DLD1 (cell line): ENCODE results near the gene CCDC85A.
"Not testable (repeated sequence)": the region's sequence is repeated elsewhere in the genome, so short reads cannot be mapped to it uniquely, and the experiment has no call there.

Experiments
- in situ Hi-C: cut with HindIII; loops from 2 replicates; pipeline ENCODE4 v1.10.0; 2017; ENCODE audit warnings: low sequenced_read_pairs

Gene CCDC85A

DNA sequence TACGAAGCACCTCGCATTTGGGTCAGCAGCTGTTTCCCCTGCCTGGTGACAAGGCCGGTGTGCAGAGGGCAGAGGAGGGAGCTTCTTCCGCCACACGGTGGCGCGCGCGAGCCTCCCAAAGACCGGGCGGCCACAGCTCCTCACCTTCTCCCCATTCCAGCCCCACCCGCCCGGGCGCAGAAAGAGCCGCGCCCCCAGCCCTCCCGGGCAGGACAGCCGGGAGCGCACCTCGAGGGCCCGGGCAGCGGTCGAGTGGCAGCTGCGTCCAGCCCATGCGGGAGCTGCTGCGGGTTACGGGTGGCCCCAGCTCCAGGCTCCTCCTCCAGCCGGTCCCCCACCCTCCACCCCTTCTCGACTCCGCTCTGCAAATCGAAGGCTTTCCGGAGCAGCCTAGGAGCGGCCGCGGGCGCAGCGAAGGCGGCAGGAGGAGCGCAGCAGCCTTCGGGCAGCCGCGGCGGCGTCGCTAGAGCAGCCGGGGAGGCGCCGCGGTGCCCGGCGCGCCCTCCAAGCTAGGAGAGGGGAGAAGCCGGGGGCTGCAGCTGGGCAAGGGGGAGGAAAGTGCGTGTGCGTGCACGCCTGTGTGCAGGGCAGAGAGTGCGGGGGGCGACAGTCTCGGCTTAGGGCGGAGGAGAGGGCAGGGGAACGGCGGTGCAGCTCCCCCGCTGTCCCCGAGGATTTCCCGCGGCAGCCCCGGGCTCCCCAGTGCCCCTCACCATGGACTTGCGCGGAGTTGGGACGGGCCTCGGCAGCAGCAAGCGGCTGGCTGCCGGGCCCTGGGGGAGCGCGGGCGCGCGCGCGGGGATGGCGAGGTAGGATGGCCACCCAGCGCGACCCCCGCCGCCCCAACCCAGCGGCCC is at the start of gene CCDC85A:
TSS of gene CCDC85A (plus strand) at position 348 of the 857 bp plus-strand sequence. CDS start 635 bp downstream, outside the sequence.
- in situ Hi-C loops = no loop called here

DNA sequence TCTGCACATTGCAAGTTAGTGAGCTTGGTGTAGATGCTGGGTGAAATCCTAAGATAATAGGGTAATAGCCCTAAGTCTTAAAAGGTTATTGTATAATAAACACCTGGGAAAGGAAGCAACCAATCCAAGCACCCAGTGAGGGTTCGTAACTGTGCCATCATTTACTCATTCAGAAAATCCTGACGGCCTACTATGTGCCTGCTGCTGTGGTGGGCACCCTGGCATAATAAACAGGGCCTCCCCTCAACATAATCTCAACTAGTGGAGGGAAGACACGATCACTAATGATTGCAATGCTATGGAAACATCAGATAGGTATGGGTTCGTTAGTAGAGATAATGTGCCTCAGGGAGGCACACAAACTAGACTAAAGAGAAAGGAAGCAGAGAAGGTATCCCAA is 48.9 kb upstream of the CCDC85A start:
- in situ Hi-C loops = no loop called here

DNA sequence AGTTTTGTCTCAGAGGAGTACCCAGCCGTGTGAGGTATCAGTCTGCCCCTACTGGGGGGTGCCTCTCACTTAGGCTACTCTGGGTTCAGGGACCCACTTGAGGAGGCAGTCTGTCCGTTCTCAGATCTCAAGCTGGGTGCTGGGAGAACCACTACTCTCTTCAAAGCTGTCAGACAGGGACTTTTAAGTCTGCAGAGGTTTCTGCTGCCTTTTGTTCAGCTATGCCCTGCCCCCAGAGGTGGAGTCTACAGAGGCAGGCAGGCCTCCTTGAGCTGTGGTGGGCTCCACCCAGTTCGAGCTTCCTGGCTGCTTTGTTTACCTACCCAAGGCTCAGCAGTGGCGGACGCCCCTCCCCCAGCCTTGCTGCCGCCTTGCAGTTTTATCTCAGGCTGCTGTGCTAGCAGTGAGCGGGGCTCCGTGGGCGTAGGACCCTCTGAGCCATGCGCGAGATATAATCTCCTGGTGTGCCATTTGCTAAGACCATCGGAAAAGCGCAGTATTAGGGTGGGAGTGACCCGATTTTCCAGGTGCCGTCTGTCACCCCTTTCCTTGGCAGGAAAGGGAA is 41.2 kb upstream of the CCDC85A start:
- in situ Hi-C loops = not testable (repeated sequence)

DNA sequence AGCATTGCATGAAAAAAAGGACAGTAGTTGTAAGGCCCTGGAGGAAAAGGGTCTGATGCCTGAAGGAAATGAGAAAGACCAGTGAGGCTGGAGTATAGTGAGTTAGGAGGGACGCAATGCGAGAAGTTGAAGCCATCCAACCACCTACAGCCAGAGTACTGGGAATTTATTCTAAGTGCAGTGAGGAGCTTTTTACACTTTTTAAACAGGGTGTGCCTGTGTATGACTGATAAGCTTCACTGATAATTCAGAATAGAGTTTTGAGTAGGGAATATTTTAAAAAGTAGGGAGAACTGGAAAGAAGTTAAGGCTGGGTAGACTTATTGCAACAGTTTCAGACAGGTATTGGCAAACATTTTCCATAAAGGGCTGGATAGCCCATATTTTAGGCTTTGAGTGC is 35.9 kb upstream of the CCDC85A start:
- in situ Hi-C loops = no loop called here

DNA sequence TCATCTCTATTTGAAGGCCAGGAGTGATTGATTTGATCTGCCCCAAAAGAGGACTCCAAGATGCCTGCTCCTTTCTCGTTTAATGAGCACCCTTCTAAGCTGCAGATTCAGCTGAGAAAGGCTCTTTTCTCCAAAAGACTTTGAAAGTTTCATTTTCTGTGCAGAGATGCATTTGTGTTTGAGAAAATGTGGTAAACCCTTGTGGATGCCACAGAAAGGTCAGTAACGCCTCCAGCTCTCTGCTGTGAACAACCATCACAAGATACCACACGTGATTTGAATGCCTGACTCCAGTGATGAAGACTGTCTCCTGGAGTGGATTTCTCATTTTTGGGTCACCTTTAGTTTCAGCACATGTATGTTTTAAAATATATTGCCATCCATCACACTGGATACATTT is 35.0 kb upstream of the CCDC85A start:
- in situ Hi-C loops = no loop called here

DNA sequence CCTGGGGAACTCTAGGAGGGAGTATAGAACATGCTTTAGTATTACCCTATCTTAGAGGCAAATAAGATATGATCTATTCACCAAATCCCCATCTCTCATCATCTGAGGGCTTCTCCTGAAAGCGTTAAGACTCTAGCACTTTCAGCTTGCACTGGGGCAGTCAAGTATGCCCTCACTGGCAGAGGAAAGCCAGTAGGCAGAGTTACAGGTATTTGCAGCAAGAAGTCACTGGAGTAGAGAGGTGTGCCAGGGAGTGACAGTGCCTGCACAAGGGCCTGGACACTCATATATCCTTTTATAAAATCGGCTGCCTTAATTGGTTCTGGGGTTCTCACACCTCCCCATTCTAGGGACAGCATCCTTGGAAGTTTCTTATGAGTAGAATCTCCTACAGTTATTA is 31.9 kb upstream of the CCDC85A start:
- in situ Hi-C loops = no loop called here

DNA sequence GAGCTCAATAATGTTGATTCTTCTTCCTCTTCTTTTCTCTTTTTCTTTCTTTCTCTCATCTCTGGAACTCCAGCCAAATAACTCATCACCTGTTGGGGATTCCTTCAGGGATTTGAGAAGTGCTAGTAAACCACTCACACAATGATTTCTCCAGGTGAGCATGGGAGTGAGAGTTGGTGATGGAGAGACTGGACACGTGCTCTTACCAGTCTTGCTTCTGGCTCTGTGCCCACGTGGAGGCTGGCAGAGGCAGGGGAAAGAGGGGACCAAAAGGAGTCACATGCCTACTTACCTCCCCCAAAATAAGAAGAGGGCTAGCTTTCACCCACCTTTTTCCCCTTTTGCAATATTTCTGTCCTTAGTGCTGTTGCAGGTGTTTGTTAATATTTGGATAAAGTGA is 28.6 kb upstream of the CCDC85A start:
- in situ Hi-C loops = loop anchor here (5.0 kb wide), 1 partner anchor 33 kb away; no protein-coding TSS in a partner anchor

DNA sequence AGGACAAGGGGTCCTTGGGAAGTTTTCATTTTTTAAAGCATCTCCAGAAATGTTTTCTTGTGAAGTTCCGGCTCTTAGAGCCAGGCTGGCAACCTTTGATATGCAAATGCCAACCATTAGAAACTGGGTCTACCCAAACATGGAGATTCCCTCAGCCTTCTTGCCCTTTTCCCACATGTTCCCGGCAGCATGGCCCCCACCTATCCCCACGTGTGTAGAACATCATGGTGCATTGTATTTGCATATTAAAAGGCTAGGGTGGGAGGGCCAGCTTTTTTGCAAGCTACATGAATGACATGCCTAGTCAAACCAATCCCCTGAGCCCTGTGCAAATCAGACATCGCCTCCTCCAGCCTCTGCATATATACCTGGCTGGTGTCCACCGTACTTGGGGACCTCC is 23.9 kb upstream of the CCDC85A start:
- in situ Hi-C loops = loop anchor here (5.0 kb wide), 1 partner anchor 38 kb away; no protein-coding TSS in a partner anchor

DNA sequence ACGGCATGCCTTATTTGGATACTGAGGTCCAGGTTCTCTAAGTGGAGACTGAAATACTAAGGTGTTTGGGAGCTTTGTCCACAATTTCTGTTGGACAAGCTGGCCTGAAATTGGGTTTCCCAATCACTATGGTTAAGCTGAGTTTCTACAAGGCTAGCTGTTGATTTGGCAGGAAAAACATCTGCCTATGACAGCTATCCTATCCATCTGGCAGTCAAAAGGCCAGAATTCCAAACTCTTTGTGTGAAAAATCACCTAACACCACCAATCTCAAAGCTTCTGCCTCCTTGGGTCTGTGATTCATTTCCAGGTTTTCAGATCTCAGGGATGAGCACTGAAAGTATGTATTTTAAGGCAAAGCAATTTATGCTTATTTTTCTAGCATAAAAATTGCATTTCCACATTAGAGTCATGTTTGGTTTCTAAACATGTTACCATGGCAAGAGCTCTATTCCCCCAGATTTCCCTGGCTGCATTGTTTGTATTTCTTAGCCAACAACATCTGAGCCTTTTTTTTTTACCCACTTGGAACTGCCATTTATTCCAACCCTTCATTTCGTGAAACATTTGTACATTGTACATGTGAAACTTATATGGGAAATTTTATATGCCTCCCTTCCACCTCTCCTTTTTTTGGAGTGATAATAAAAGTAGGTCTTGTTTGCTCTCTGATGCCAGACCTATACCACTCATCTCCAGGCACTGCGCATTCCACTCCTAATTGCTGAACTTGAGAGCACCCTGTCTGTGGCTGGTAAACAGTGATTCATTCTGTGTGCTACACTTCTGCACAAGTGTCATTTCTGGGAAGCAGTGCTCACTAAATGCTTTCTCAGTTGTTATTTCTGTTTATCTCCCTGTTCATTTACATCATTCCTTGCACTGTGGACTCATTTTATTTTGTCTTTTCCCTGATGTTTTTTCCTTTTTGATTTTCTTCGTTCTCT is 15.9 kb upstream of the CCDC85A start:
- in situ Hi-C loops = no loop called here

DNA sequence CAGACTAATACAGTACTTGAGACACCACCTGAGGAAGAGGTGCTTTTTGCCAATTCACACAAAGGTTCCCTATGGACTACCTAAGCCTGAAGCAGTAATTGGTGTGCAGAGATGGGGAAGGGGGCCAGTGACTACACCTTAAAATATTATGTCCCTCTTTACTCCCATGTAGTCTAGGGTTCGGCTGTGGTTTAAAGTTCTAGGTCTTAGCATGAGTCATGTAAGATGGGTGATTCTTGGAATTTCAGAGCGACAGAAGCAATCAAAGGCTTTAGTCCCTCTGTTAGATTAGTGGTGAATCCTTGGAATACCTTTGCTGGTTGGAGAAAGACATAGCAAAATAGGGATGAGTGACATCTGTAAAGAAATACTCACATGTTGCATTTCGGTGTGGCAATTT is 14.3 kb upstream of the CCDC85A start:
- in situ Hi-C loops = no loop called here

DNA sequence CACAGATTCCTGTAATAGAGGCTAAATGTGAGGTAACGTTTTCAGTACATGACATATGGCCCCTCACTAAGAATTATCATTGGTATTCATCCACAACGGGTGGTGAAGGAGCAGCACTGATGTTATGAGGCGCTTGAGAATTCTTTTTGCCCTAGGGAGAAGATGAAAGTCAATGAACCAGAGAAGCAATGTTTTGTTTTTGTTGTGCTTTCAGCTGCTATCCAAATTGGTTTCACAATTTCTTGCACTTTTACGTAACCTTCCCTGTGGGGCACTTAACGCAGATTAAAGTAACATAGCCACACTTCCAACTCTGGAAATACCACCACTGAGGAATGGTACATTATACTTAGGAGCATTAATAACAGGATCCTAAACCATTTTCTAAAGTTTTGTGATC is 13.3 kb upstream of the CCDC85A start:
- in situ Hi-C loops = no loop called here

DNA sequence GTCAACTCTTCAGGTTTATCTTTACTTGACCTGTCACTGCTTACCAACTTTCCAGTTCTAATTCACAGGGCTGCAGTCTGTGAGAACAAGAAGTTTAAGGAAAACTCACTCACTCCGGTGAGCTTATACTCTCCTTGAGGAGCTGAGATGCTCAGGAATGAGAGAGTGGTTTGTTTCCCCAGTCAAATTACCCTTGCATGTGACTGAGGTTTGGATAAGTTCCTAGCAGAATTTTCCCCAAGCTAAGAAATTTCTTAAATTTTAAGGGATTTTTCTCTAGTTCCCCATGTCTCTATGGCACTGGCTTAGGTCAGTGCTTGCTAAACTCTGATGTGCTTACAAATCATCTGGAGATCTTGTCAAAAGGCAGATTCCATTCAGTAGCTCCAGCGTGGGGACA is 12.8 kb upstream of the CCDC85A start:
- in situ Hi-C loops = no loop called here

DNA sequence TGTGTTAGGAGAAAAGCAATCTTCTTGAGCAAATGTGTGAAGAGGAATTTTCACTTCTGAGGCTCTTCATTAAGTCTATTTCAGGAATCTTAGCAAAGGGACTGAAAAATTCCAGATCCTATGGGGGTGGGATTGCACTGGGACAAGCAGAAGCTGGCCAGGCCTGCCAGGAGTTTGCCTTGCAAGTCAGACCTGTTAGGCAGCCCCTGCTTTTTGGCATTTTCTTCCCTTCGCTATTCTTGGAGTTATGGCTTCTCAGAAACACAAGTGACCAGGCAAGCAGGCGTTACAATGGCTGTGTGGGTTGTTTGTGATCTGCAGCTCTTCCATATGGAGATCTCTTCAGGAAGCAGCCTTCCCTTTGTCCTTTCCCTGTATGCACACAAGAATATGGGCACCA is 8.0 kb upstream of the CCDC85A start:
- in situ Hi-C loops = no loop called here

DNA sequence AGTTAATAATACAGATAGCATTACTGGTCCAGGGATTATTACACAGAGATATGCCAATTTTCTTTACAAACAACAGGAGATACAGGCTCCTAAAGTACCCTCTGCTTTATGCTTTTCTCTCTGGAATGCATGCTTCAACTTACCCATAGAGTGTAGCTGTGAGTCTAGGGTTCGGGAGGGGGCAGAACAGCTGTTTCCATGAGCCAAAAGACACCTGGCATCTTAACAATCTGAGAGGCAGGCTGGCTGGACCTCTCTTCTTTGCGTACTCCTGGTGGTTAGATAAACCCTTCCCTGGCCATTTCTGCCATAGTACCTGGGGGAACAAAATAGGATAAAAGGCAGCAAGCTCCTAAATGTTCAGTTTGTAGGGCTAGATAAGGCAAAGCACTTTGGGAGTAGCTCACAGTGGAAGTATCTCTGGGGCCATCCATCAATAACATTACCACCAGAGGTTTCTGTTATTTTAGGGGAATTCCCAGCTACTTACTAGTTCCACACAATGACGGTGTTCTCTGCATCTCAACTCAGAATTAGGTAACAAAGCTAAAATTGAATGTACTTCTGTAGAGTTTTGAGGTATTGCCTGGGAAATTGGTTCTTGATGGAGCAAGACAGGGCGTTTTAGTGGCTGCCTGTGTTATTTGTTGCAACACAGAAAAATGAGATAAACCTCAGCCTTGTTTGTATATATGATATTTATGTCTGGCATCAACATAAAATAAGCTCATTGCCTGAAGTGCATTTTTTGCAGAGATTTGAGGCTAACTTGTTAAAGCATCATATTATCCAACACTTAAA is 6.2 kb upstream of the CCDC85A start:
- in situ Hi-C loops = no loop called here

DNA sequence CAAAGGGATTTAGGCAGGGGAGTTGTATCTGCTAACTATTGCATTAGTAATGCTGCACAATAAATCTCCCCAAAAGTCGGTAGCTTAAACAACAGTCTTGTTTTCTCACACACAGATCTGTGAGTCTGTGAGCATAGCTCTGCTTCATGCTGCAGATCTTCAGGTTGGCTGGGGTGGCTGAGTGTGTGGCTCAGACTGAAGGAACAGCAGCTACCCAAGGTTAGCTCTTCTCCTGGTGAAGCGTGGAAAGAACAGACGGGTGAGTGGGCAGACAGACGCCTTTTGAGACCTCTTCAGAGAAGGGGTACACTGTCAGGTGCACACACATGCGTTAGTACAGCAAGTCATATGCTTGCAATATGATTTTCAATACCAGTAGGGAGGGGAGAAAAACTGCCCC is 3.9 kb upstream of the CCDC85A start:
- in situ Hi-C loops = no loop called here

DNA sequence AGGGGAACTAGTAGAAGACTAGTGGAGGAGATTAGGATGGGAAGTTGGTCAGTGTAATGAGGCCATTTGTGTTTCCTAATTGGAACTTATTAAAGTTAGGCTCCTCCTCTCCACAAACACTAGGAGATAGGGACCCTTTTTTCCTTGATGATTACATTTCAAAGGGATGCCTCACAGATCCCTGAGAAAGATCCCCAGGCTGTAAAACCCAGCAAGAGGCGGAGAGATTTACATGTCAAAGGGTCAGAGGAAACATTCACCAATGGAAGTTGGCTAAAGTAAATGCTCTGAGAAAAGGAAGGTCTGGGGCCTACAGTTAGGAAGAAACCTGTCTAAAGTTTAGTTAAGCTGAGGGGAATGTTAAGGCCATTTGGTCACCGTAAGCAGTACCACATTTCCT is 1.4 kb upstream of the CCDC85A start:
- in situ Hi-C loops = no loop called here

DNA sequence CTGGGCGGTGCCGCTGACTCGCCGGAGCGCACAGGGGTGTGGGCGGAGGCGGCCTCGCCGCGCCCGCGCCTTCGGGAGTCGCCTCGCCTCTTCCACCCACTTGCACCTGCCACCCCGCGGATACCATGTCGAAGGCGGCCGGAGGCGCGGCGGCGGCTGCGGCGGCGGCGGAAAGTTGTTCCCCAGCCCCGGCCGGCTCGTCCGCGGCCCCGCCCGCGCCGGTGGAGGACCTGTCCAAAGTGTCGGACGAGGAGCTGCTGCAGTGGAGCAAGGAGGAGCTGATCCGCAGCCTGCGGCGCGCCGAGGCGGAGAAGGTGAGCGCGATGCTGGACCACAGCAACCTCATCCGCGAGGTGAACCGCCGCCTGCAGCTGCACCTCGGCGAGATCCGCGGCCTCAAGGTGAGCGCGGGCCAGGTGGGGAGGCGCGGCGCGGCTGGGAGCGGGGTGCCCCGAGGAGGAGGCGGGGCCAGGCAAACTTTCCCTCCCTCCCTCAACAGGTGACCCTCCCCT is 766 bp downstream of the CCDC85A start:
- in situ Hi-C loops = no loop called here

DNA sequence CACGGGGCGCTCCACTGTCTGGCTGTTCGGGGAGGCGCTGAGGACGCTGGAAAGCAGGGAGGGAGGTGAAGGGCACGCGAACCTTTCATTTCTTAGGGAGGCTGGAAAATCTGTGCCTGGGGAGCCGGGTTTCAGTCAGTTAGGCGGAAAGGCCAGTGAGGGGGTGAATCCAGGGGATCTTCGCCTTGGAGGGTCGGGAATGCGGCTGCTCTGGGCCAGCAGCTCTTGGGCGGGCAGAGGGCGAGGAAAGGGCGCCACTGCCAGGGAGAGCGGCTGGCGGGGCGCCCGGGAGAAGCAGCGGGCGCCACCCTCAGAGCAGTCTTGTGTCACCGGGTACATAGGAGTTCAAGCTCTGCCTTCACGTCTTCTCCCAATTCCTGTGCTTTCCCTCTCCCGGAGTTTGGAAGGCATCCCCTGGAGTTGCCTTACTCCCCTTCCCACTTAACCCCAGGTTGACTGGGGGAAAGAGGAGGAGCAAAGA is 1.4 kb downstream of the CCDC85A start:
- in situ Hi-C loops = no loop called here

DNA sequence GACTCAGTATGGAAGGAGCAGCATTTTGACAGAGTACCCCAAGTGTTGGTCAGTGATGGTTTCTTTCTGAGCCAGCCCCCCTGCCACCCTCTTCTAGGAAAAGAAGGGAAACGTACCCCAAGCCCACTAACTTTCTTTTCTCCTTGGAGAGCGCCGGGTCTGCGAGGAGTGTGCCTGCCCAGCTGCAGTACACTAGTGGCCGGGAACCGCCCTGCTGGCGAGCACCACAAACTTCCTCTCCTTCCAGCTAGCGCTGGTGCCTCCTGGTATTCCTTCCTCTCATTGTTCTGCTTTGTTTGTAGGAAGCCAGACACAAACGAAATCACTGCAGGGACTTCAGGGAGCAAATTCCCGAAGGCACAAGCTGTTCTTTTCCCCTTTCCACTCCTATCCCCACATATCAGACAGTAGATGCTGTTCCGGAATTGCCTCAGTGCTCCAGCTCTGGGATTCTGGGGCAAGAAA is 1.8 kb downstream of the CCDC85A start:
- in situ Hi-C loops = no loop called here

DNA sequence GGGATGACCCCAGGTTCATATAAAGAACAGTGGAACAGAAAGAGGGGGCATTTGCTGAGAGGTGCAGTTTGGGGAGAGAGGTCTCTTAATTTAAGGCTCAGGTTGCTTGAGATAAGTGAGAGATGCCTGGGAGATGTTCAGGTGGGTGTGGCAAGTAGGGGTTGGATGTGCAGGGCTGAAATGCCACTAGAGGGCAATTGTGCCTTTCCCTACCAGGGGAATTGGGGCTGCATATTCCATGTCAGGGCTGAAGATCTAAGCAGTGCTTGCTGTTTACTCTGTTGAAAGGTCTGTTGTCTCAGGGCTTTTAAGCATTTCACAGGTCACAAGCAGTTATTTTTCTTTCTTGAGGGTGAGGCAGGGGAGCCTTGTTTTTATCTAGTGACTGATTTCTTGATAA is 7.8 kb downstream of the CCDC85A start:
- in situ Hi-C loops = no loop called here
